Keratinocyte (primary cell): Measurements from ENCODE around the gene ZMIZ1. TPM values are rescaled to one million over a fixed set of nuclear protein-coding genes. Genes with fewer than 3 reads are reported as not detected.

Source experiments
- DNase-seq: peaks from one replicate; pipeline ENCODE4 v3.0.0-alpha.2; 2011; ENCODE audit warnings: low read depth, missing footprints, low spot score
- FAIRE-seq: peaks from 2 replicates; lab custom pipeline; 2011; peaks lifted over from hg19 to GRCh38; lab: Jason Lieb, UNC
- H2AFZ ChIP-seq: 2 replicates; pipeline ENCODE4 v1.6.0; 2012; ENCODE audit warnings: low read length, control low read depth, inconsistent platforms; ENCODE audit not compliant: control insufficient read depth
- H3K27ac ChIP-seq: 2 replicates; pipeline ENCODE4 v1.5.1; 2011; ENCODE audit warnings: low read length; ENCODE audit not compliant: control insufficient read depth, insufficient read depth
- H3K27me3 ChIP-seq: 3 replicates; pipeline ENCODE4 v1.6.0; 2011; ENCODE audit warnings: low read length; ENCODE audit not compliant: control insufficient read depth, insufficient read depth; ENCODE audit errors: extremely low read depth
- H3K36me3 ChIP-seq, 2 experiments: 2 replicates in 1 of 2; 3 replicates in 1 of 2; pipeline ENCODE4 v1.5.1; 2011; ENCODE audit warnings: low read length in 2 of 2, mild to moderate bottlenecking in 1 of 2; ENCODE audit not compliant: control insufficient read depth in 2 of 2, insufficient read depth in 2 of 2; ENCODE audit errors: extremely low read depth in 1 of 2
- H3K4me1 ChIP-seq: 3 replicates; pipeline ENCODE4 v1.5.1; 2011; ENCODE audit warnings: low read length; ENCODE audit not compliant: control insufficient read depth, insufficient read depth; ENCODE audit errors: extremely low read depth
- H3K4me2 ChIP-seq: 3 replicates; pipeline ENCODE4 v1.6.0; 2011; ENCODE audit warnings: low read depth, low read length; ENCODE audit not compliant: control insufficient read depth, insufficient read depth; ENCODE audit errors: extremely low read depth
- H3K4me3 ChIP-seq, 3 experiments: fragments of 200-600 bp in 1 of 3; sonication (generic) in 1 of 3; 2 replicates in 2 of 3; 3 replicates in 1 of 3; pipeline ENCODE4 v1.5.1; 2011 to 2016; ENCODE audit warnings: low read length in 3 of 3, mild to moderate bottlenecking in 3 of 3, control low read depth in 2 of 3, inconsistent platforms in 1 of 3, low read depth in 1 of 3, mixed read lengths in 1 of 3, mixed run types in 1 of 3, moderate library complexity in 1 of 3; ENCODE audit not compliant: control insufficient read depth in 2 of 3, insufficient read depth in 2 of 3; ENCODE audit errors: extremely low read depth in 1 of 3
- H3K79me2 ChIP-seq: 2 replicates; pipeline ENCODE4 v1.6.0; 2012; ENCODE audit warnings: low read length; ENCODE audit not compliant: control insufficient read depth, insufficient read depth
- H3K9ac ChIP-seq: 3 replicates; pipeline ENCODE4 v1.6.0; 2011; ENCODE audit warnings: low read length; ENCODE audit not compliant: control insufficient read depth, insufficient read depth; ENCODE audit errors: extremely low read depth
- H3K9me1 ChIP-seq: 3 replicates; pipeline ENCODE4 v1.6.0; 2011; ENCODE audit warnings: low read length; ENCODE audit not compliant: control insufficient read depth, insufficient read depth; ENCODE audit errors: extremely low read depth
- H3K9me3 ChIP-seq: 2 replicates; pipeline ENCODE4 v1.5.1; 2012; ENCODE audit warnings: low read depth, low read length; ENCODE audit not compliant: control insufficient read depth
- H4K20me1 ChIP-seq: 3 replicates; pipeline ENCODE4 v1.6.0; 2011; ENCODE audit warnings: low read length; ENCODE audit not compliant: control insufficient read depth, insufficient read depth; ENCODE audit errors: extremely low read depth
- CTCF ChIP-seq, 3 experiments: IDR thresholded peaks in 1 of 3; conservative IDR thresholded peaks in 1 of 3; optimal IDR thresholded peaks in 1 of 3; 2 replicates in 2 of 3; 3 replicates in 1 of 3; pipeline versions ENCODE3 to v1.5.1; 2011; ENCODE audit warnings: low read length in 3 of 3, mild to moderate bottlenecking in 3 of 3, moderate library complexity in 2 of 3, control low read depth in 1 of 3, inconsistent platforms in 1 of 3; ENCODE audit not compliant: insufficient read depth in 2 of 3; ENCODE audit errors: extremely low read depth in 1 of 3
- EZH2 ChIP-seq: IDR thresholded peaks from one replicate; pipeline ENCODE4 v1.6.1; 2012; ENCODE audit warnings: inconsistent platforms, mild to moderate bottlenecking, low read length, moderate library complexity
- dilution Hi-C: fragments of 300-500 bp; cut with MboI; formaldehyde crosslinking; loops from one replicate; pipeline ENCODE4 v1.7.0; 2020; ENCODE audit warnings: low sequenced_read_pairs; ENCODE audit not compliant: extremely low pct_ligation_motif_present
- polyA plus RNA-seq, 5 experiments: library from polyadenylated mRNA; depleted of rRNA in 3 of 5; stranded (reverse) in 3 of 5; stranded (forward) in 1 of 5; unstranded in 1 of 5; fragments of >200 nt; gene quantifications; 1 replicate in 1 of 5; 2 replicates in 3 of 5; 3 replicates in 1 of 5; pipeline versions ENCODE4 v1.2.1 to v1.2.3, GENCODE V29; 2011 to 2012; ENCODE audit warnings: missing spikeins in 2 of 5, low read depth in 1 of 5, low replicate concordance in 1 of 5

ZMIZ1 gene
- polyA plus RNA-seq, 1 donor (not counting 4 experiments of a cell fraction or from before 2014, with no cell fraction given): 1.8 TPM

DNA sequence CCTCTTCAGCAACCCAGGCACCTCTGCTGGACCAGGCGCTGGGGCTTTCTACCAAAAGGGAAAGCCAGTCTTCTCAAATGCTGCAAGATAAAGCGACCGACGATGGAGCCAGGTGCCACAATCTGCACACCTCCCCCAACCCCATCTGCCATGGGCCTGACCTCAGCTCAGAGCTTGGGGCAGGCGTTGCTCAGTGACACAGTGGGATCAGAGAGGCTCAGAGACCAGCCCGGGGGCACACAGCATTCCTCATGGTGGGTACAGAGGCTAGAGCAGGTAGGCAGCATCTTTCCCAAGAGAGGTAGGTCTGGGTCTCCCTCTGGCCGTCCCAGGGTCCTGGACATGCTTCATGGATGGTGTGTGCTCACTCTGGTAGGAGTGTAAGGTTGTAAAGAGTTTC lies 56.3 kb downstream of the ZMIZ1 start:
- no peaks in the 10 kb centered on the region for H4K20me1 ChIP-seq
- FAIRE-seq: no peak
- dilution Hi-C loops: no loop called here

GRCh38 chr10:79126351-79127080 lies 57.8 kb downstream of the ZMIZ1 start:
- dilution Hi-C loops: no loop called here
- Histone ChIP-seq H3K27ac (no peak overlapping the region), H3K9me1 (no peaks in the 10 kb centered on the region), H2AFZ (no peak overlapping the region), H3K4me1 (no peaks in the 10 kb centered on the region), H3K4me2 (no peak overlapping the region), H3K4me3 (no peak overlapping the region), H3K36me3 (peaks cover 0 to 6% of the 10 kb centered on the region in 2 experiments), H3K27me3 (no peaks in the 10 kb centered on the region), H3K9me3 (no peaks in the 10 kb centered on the region), H3K79me2 (no peaks in the 10 kb centered on the region), H3K9ac (no peak overlapping the region), H4K20me1 (no peaks in the 10 kb centered on the region)
- DNase-seq (no peak), FAIRE-seq (no peak)
- TF ChIP-seq EZH2 (no peak), CTCF (optimal IDR thresholded peaks at IDR 0.05 in 1 of 3, IDR thresholded peaks at IDR 0.05 in 1 of 3, conservative IDR thresholded peaks at IDR 0.05 in 1 of 3; ENCODE audit: extremely low read depth in 1 of 3, insufficient read depth in 2 of 3, low read length in 3 of 3) (no peak)

More for the DNA sequence above, 56.3 kb downstream of the ZMIZ1 start:
- Histone ChIP-seq H3K9me3 (no peaks in the 10 kb centered on the region), H3K9me1 (no peaks in the 10 kb centered on the region), H3K27ac (no peak overlapping the region), H3K4me3 (no peak overlapping the region), H3K4me2 (no peak overlapping the region), H2AFZ (no peak overlapping the region), H3K79me2 (no peaks in the 10 kb centered on the region), H3K4me1 (no peaks in the 10 kb centered on the region), H3K36me3 (peaks cover 3 to 8% of the 10 kb centered on the region in 2 experiments), H3K27me3 (no peaks in the 10 kb centered on the region), H3K9ac (no peak overlapping the region)
- TF ChIP-seq CTCF (optimal IDR thresholded peaks at IDR 0.05 in 1 of 3, IDR thresholded peaks at IDR 0.05 in 1 of 3, conservative IDR thresholded peaks at IDR 0.05 in 1 of 3; ENCODE audit: extremely low read depth in 1 of 3, insufficient read depth in 2 of 3, low read length in 3 of 3) (no peak), EZH2 (no peak)
- DNase-seq: no peak
